Cortex of kidney (tissue), 1 donor: ENCODE results near the gene RIPK4.

Experiments
- DNase-seq: peaks from one replicate; lab custom pipeline; 2025; lab: John Stamatoyannopoulos, UW

RIPK4 gene

DNA sequence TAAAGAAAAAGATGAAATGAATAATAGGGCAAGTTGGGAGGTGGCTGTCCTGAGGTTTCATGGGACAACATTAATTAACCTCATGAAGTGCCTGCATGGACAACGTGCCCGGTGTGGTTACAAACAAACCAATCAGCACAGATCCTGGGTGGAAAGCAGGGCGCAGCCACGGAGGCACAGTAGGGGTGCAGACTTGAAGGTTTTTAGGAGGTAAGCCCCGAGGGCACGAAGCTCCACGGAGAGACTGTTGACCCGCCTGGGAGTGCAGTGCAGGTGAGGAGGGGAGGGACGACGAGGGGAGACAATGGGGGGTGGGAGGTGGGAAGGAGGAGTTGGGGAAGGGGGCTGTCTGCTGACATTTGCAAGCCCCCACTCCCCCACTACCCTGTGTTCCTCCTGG, 2.3 kb upstream of the RIPK4 start:
- no peak for DNase-seq

DNA sequence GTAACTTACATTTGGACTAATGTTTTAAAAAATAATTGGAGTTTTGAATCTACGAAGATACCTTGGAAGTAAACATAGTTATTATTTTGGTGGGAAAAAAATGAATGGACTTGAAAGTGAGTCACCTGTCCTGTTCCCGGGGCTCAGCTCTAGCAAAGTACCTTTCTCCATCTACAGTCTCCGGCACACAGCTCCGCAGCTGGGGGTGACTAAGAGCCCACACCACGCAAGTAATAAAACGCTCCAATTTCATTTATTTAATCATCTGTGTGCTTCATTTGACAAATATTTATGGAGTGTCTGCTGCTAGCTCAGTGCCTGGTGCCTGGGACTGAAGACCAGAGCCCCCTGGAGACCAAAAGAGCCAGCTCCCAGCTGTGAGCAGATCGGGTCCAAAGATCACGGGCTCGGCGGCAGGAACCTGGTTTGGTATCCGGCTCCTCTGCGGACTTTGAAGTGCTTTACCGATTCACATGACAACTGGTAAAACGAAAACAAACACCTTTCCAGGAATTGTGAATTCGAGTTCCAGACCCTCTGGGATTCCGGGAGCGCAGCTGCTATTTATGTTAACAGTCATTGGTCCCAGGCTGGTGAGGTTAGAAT, 1.7 kb upstream of the RIPK4 start:
- no peak for DNase-seq

DNA sequence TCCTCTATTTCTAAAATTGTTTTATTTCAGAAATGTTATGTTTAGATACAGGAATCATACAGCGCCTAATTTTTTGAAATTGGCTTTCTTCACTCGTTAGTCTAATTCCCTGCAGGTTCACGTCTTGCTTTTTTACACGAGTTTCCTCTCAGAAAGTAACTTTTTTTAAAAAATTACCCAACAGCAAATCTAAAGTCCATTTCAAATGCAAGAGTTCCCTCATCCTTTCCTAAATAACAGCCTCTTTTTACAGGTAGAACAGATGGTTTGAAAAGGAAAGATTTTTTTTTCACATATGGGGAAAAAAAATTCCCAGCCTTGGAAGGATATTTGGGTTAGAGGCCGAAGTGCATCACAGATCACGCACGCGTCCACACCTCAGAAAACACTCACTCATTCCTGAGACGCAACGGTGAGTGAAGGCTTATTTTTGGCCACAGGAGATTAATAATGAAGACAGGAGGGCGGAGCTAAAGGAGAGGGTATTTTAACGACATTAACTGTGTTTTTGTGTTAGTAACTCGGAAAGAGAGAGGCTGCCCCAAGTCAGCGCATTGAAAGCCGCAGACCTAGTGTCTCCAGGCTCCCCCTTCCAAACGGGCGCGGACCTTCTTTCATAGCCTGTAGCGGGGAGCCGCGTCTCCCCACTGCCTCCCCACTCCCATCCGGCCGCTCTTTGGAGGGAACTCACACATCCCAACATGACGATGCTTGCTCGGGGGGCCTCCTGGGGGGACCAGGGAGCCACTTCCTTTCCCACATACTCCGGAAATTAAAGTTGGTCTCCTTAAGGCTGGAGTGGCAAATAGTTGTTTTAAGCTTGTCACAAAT, 969 bp upstream of the RIPK4 start:
- DNase-seq, result no peak

DNA sequence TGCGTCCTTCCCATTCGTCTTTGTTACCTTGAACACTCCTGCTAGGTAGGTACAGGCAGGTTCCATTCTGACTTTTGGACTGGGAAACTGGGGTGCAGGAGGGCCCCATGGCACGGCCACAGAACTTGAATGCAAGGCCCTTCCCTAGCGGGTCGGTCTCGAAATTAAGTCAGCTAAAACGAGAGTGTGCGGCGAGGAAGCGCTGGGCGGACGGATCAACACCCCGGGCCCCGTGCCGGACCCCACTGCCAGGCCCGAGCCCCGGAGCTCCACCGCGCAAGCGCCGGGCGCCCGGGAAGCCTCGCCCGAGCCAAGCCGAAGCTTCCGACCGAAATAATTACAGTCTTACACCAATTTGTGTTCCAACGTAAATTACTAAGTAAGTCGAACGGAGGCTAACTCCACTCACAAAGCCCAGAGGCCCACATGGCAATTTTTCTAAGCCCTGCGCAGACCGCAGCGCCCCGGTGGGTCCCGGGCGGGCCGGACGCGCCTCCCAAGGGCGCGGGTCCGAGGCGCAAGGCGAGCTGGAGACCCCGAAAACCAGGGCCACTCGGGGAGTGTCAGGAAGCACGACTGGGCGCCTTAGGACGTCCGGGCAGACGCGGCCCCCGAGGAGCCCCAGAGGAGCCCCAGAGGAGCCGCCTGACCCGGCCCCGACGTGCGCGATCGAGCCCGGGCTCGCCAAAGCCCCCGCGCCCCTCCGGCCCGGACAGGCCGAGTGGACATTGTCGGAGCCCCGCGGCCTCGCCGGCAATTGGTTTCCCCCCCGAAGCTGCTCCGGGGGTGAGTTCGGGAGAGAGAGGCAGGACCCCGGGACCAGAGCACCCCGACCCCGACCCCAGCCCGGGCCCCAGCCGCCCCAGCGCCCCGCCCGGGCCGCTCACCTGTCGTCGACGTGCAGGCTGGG, 624 bp downstream of the RIPK4 start:
- DNase-seq, result no peak

DNA sequence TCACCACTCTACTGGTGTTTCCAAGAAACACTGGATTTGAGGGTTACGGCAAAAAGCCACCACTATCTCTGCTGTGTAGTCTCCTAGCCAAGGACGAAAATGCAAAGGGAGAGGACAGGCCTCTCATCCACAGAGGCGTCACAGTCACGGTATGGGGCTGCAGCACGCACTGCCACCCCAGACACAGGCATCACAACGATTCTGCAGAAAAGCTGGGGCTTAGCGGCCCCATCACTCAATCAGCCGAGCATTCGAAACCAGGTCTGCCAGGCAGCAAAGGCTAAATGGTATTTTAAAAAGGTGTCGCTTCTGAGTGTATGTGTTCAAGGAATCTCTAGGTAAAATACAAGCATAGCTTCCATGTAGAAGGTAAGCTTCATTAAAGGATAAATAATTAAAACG, 1.4 kb downstream of the RIPK4 start:
- DNase-seq, result no peak

DNA sequence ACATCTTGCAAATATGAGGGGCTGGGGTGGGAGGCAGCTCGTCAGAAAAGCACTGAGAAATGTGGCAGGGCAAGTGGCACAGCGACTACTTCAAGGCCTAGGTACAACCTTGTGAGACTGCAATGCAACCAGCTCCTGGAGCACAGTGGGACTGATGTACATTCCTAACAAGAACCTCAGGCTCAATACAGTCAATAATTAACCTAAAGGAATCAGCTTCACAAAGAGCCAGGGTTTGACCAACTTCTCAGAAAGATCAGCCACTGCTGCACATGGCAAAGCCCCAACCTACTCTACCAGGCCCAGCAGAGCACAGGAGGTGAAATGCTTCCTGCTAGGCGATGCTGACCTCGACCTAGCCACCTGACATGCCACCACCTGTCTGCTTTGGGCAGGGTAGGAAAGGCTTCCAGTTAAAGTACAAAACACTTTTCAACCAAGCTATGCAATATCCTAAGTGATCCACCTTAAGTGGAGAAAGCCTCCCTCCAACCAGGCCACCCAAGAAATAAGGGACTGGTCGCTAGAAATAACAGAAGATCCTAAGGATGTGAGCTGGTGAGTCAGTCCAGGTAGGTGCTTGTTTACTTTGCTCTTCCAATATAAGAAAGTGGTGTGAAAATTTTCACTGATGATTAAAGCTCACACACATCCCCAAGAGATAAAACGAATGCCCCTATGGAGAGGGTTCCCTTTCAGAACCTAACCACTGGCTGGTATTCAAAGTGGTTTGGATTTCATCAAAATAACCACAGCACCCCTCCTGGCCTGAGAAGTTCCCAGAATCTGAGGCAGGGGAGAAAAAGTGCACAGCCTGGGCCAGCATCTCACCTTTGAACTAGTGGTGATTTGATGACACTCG, 2.1 kb downstream of the RIPK4 start:
- DNase-seq, result no peak

DNA sequence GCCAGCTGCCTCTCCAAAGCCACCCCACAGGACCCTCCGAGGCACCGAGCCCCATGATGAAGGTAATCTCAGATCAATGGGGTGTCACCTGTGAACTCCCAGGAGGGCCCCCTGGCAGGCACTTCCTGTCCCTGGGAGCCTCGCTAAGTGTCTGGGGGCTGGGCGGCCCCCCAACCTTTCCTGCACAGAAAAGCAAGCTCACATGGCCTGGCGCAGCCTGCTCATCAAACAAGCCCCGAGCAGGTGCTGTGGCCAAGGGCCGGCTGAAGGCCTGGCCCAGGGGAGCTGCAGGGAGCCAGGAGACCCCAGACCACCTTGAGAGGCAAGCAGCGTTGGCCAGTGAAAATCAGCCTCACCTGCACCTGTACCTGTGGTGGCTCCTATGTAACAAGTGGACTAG, 2.9 kb downstream of the RIPK4 start:
- DNase-seq, result no peak

DNA sequence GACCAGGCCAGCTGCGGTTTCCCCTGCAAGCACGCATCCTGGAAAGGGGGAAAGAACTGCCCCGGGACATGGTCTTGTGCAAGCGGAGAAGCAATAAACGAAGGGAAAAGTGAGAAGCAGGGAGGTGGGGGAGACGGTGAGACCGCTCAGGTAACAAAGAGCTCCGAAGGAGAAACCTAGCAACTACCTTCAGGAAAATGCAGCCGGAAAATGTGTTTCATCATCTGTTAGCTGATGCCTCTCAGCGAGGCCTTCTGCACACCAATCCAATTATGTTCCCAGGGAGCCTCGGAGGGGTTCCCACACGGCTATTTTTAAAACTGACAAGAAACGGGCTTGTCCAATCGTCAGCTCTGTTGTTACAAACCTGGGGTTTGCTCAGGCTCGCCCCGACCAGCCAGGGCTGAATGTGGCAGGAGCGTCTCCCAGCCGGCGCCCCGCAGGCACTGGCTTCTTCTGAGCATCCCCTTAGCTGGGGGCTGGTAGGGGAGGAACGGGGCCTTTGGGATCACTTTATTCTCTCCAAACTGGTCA, 3.4 kb downstream of the RIPK4 start:
- no peak for DNase-seq

DNA sequence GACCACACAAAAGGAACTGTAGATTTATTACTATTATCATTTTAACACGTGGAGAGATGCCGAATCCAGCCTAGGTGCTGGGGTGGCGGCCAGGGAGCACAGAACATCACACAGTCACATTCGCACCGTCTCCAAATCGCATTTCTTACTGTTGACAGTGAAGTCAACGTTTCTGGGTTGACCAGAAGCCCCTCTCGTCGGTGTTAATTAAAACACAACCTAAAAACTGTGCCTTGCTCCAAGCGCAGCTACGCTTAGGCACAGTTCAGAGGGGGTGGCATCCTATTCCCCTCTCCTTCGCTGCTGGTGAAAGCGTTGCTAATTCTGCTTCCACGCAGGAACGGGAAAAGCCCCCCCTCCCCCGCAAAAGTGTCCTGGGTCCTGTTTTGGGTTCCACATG, 4.1 kb downstream of the RIPK4 start:
- no peak for DNase-seq

DNA sequence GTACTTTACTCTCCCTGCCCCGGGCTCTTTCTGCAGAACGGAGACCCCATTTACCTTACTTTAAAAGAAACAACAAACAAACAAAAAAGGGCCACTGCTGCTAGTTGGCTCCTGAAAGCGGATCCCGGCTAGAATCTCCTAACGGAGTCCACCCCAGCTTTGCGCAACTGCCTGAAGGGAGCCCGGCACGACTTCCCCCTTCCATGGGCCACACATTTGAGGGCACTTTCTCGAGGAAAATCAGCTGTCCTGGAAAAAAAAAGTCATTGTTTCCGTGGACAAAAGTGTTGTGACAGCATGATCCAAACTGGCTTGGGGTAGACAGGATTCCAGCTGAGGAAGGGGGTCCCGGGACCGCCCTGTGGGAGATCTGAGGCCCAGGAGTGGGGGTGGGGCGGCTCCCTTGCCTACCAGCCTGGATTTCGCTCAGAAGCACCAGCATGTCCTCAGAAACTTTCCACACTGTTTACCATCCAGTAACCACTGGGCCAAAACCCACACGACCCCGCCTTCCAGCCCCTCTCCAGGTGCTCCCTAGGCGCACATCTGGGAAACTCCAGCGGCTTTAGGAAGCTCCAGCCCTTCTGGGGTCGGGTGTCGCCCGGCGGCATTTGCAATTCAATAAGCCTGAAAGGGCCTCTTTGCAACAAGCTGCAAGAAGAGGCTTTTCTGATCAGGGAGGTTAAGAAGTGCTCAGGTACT, 4.8 kb downstream of the RIPK4 start:
- DNase-seq, result no peak

DNA sequence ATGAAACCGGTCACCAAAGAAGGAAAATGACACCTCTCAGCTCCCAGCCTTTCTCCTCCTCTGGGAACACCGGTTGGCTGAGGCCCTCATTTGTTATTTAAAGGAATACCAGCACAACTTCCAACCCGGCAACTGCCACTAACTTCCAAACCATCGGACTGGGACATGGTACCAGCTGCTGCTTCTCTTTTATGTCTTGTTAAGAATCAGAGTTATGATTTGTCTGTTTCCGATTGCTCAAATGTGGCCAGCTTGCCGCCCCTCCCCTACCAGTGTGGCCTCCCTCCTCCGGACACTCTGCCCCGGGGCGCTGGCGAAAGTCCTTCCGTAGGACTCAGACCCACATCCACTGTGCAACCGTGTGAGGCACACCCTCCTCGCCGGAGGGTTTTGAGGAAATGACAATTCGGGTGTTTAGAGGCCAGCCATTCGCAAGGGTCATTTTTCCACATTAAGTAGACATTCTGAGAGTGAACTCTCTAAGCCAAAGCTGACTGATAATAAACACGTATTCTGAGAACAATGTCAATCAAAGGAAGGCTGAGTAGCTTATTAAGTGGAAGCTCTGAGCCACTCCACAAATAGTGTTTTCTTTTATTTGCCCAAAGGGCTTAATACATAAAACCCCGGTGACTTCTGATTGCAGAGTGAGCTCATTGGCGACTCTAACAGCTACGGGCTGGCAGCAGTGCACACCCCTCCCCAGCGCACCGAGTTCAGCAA, 5.5 kb downstream of the RIPK4 start:
- DNase-seq, result no peak

DNA sequence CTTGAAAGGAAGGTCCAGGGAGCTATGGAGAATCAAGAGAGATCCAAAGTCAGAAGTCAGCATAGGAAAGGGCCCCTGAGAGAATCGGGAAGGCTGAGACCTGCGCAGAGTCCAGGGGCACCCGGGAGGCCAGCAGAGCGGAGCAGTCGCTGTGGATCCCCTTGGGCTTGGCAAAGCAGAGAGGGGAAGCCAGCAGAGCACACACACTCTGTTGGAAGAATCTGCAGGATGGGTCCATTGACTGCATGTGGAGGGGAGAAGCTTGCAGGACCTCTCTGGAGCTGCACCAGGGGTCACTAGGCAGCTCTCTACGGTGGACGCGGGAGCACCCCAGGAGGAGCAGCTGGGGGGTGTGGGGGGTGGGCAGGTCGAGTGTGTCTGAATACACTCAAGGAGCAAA, 6.4 kb downstream of the RIPK4 start:
- no peak for DNase-seq

DNA sequence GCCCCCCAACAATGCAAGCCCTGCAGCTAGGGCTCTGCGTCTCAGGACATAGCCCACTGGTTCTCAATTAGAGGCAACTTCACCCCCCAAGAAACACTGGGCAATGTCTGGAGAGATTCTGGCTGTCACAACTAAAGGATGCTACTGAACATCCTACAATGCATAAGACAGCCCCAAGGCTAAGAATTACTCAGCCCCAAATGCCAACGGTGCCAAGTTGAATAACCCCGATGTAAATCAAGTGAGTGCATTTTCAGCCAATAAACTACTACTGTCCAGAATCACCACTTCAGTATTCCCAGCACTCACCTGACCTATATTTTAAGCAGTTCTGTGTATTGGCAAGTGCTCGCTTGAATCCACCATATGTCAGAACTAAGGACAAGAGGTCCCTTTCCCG, 6.9 kb downstream of the RIPK4 start:
- no peak for DNase-seq

DNA sequence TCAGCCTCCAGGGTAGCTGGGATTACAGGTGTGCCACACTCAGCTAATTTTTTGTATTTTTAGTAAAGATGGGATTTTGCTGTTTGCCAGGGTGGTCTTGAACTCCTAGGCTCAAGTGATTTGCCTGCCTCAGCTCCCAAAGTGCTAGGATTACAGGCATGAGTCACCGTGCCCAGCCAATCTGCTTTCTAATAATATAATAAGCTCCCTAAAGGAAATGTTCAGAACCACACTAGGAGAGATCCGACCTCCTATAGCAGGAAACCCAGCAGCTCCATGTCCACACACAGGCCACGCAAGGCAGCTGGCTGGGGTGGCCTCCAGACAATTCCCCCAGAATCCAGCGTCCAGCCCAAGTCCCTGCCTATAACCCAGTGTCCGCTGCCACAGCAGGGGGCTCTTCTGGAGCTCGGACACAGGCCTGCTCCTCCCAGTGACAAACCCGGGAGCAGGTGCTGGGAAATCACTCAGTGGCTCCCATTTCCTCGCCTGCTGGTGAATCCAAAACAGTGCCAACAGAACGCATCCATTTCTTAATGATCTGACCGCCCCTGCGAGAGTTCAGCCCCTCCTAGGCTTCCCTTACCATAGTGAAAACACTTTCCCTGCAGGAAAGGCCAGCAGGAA, 7.5 kb downstream of the RIPK4 start:
- no peak for DNase-seq

DNA sequence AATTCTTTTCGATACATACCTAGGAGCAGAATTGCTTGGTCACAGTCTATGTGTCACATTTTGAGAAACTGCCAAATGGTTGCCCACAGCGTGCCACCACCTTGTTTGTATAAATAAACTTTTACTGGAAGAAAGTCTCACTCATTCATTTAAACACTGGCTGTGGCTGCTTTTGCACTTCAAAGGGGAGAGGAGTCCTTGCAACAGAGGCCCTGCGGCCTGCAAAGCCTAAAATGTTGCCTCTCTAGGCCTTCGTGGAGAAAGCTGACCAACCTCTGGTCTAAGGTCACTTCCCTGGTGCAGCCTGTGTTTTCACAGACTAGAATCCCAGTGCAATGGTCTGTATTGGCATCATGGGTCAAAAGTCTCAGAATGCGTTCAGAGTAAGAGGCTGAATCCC, 8.3 kb downstream of the RIPK4 start:
- no peak for DNase-seq

DNA sequence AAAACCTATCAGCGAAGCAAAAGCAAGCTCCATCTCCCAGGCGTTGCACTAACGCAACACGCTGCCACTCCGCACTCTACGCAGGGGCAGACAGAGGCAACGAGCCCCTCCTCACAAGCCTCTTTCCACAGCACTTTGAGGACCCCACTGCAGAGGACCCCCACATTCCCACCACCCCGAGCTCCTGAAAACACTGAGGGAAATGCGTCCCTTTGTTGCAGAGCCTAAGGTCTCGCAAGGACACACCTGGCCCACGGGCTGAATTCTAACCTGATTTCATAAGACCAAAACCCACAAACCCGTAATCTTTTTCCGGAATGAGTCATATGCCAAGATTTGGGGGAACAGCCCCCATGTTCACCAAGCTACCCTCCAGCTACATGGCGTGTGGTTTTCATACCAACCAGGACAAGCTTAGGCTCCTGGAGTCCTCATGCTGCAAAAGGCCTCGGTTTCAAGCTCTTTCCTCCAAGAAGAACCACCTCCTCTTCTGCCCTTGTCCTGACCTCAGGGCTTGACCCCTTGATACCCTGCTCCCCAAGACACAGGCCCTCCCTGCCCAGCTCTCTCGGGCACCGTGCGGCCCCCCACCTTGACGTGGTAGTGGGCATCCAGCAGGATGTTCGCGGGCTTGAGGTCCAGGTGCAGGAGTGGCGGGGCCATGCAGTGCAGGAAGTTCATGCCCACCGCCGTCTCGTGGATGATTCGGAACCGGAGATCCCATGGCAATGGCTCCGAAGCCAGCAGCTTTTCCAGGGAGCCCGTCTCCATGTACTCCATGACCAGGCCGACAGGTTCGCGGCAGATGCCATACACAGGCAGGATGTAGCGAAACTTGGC, 10.7 kb downstream of the RIPK4 start:
- DNase-seq, result no peak

DNA sequence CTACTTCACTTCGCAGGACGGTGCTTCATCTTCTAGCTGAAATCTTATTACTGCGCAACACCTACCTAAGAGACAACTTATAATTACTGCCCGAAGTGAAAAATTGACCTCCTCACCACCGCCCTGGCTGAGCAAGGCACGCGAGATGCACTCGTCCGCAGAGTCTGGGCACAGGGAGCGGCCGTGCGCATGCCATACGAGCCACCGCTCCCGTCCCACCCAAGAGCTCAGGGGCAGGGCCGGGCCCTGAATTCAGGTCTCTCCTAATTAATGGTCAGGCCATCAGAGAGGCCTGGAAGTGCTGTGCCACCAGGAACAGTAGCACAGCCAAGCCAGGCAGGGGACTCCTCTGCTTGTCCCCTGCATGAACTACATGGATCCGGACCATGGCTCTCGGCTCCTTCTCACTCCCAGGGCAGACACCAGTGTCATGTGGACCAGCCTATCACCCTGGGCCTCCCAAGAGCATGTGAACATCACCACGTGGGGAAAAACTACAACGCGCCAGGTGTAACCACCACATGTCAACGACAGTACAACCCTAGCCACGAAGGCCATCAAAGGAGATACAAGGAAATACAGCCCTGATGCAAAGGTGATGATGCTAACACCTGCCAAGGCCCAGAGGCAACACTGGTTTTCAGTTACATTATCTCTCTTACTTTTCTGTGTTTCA, 11.5 kb downstream of the RIPK4 start:
- DNase-seq, result no peak

DNA sequence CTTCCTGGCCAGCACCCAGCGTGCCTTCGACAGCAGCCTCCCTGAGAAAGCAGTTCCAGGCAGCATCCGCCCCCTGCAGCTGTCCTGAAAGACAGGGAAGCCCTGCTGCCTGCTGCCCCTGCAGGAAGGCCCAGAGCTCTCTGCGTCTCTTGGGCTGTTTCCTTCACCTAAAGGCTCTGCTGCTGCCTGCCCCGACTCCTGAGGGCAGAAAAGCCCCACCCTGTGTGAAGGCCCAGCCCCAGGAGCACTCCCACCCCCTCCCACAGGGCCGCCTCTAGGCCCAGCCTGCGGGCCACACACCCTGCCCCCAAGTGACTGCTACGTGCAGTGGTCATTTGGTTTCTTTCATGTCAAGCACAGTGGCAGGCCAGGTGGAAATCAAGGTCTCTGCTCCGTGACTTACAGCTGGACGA, 12.4 kb downstream of the RIPK4 start:
- DNase-seq, result no peak
